NCI-H2107 treated with DMSO at 0.1 percent for 48 hours (cell line): ENCODE measurements around the gene RSPH9.

Experiments used
- DNase-seq: peaks from one replicate; lab custom pipeline; 2025; ENCODE audit not compliant: unreplicated experiment; lab: John Stamatoyannopoulos, UW

Gene RSPH9

GRCh38 chr6:43644940-43645612, at the start of gene RSPH9:
TSS of gene RSPH9 (plus strand) at chr6:43645036. CDS start at chr6:43645099, 63 bp downstream.
- DNase-seq: no peak

GRCh38 chr6:43600595-43600994, 44.2 kb upstream of the RSPH9 start:
- no peak for DNase-seq

GRCh38 chr6:43604174-43604573, 40.7 kb upstream of the RSPH9 start:
- DNase-seq: no peak

- no peak for DNase-seq
Measured at GRCh38 chr6:43606019-43606418, 38.8 kb upstream of the RSPH9 start.

GRCh38 chr6:43608310-43608763, 36.5 kb upstream of the RSPH9 start:
- DNase-seq: peak; percentile 48

- no peak for DNase-seq
Measured at GRCh38 chr6:43608807-43609206, 36.0 kb upstream of the RSPH9 start.

- no peak for DNase-seq
Measured at GRCh38 chr6:43609402-43609801, 35.4 kb upstream of the RSPH9 start.

- DNase-seq: no peak
Measured at GRCh38 chr6:43610431-43610830, 34.4 kb upstream of the RSPH9 start.

- no peak for DNase-seq
Measured at GRCh38 chr6:43613721-43614395, 31.0 kb upstream of the RSPH9 start.

- no peak for DNase-seq
Measured at GRCh38 chr6:43614396-43614730, 30.5 kb upstream of the RSPH9 start.

GRCh38 chr6:43616725-43617472, 27.9 kb upstream of the RSPH9 start:
- DNase-seq: no peak

GRCh38 chr6:43621078-43621835, 23.6 kb upstream of the RSPH9 start:
- DNase-seq: no peak

- DNase-seq: no peak
Measured at GRCh38 chr6:43621836-43622180, 23.0 kb upstream of the RSPH9 start.

- DNase-seq: no peak
Measured at GRCh38 chr6:43622541-43622940, 22.3 kb upstream of the RSPH9 start.

GRCh38 chr6:43623880-43624785, 20.7 kb upstream of the RSPH9 start:
- DNase-seq: no peak

GRCh38 chr6:43624786-43625288, 20.0 kb upstream of the RSPH9 start:
- no peak for DNase-seq

GRCh38 chr6:43625393-43625992, 19.3 kb upstream of the RSPH9 start:
- DNase-seq: no peak

- peak; percentile 29 for DNase-seq
Measured at GRCh38 chr6:43627008-43627825, 17.6 kb upstream of the RSPH9 start.
